Ovary (tissue), 9 donors: ENCODE measurements around the gene SRRM2. TPM values are rescaled to one million over a fixed set of nuclear protein-coding genes. Genes with fewer than 3 reads are reported as not detected.

Source experiments
- DNase-seq, 5 donors: peaks; one replicate each; pipeline ENCODE4 v3.0.0-alpha.2; 2019 to 2020
- H3K27ac ChIP-seq, 2 donors: fragments of 200-600 bp; one replicate each; pipeline versions ENCODE4 v1.5.1 to v1.8.0; 2019 to 2022
- H3K27me3 ChIP-seq: fragments of 200-600 bp; one replicate; pipeline ENCODE4 v1.8.0; 2022
- H3K36me3 ChIP-seq: fragments of 200-600 bp; sonication (generic); one replicate; pipeline ENCODE4 v1.5.1; 2019
- H3K4me1 ChIP-seq: one replicate; pipeline ENCODE4 v1.8.1; 2013; ENCODE audit warnings: mild to moderate bottlenecking, moderate library complexity; ENCODE audit not compliant: insufficient read depth
- H3K4me3 ChIP-seq: fragments of 200-600 bp; sonication (generic); one replicate; pipeline ENCODE4 v1.5.1; 2017
- H3K9me3 ChIP-seq, 2 donors: fragments of 200-600 bp in 1 of 2; sonication (generic) in 1 of 2; one replicate each; pipeline versions ENCODE4 v1.5.1 to v1.8.1; 2013 to 2019; ENCODE audit warnings: mild to moderate bottlenecking in 1 of 2, moderate library complexity in 1 of 2
- CTCF ChIP-seq, 3 donors: fragments of 450-650 bp in 2 of 3; fragments of 200-600 bp in 1 of 3; IDR thresholded peaks; one replicate each; pipeline versions ENCODE4 v1.5.1 to v1.8.0; 2016 to 2022; ENCODE audit warnings: antibody characterized with exemption in 3 of 3, mild to moderate bottlenecking in 1 of 3
- EP300 ChIP-seq: sonication (generic); formaldehyde crosslinking; IDR thresholded peaks from one replicate; pipeline ENCODE4 v1.6.1; 2017; ENCODE audit warnings: antibody characterized with exemption
- POLR2A ChIP-seq: fragments of 450-650 bp; IDR thresholded peaks from one replicate; pipeline ENCODE4 v1.6.1; 2017; ENCODE audit warnings: antibody characterized with exemption, mild to moderate bottlenecking, moderate library complexity
- WGBS, 3 donors: extraction: QIAGEN DNeasy Blood & Tissue Kit in 1 of 3; methylation state at CpG; one replicate each; pipeline versions ENCODE4 v1.1.5 to v1.1.7; 2013 to 2017; 5-methylcytosine and 5-hydroxymethylcytosine counted together
- intact Hi-C, 4 donors: fragments of 100-400 bp; cut with DNase I; formaldehyde crosslinking; loops; one replicate each; pipeline versions ENCODE4 v1.11.0 to v1.15.1; 2022 to 2023
- polyA plus RNA-seq, 2 donors: library from polyadenylated mRNA; stranded (reverse); fragments of 200-250 nt in 1 of 2; fragments of 350-450 nt in 1 of 2; fragmentation: Illumina TruSeq in 1 of 2; extraction: RNeasy Lipid Tissue Mini Kit (QIAGEN cat#74804) in 1 of 2; gene quantifications; one replicate each; pipeline ENCODE4 v1.2.3, GENCODE V29; 2013 to 2014
- total RNA-seq, 7 donors: library from RNA; depleted of rRNA in 2 of 7; stranded (reverse); fragments of >200 nt in 2 of 7; fragmentation: NEBNext Ultra II Directional in 3 of 7; extraction: Animal tissue kit (Norgen Biotek cat#: 25700) in 3 of 7; gene quantifications; one replicate each; pipeline versions ENCODE4 v1.1.0 to v1.2.4, GENCODE V29; 2016 to 2023
- donor health status: DM: no; HTN: no; CAD: no; lungs with moderate emphysema.
- donor health status: DM: no; HTN: no; CAD: no.
- donor health status: Bipolar disorder and iron deficiency.
- donor health status: DM: yes; HTN: yes; CAD: no.
- donor health status: DM: no; HTN: no; CAD: no.
- donor health status: DM: yes; HTN: yes; CAD: no.

SRRM2 gene
- total and polyA plus RNA-seq, 9 donors = 300 to 736 (median 524) TPM

DNA sequence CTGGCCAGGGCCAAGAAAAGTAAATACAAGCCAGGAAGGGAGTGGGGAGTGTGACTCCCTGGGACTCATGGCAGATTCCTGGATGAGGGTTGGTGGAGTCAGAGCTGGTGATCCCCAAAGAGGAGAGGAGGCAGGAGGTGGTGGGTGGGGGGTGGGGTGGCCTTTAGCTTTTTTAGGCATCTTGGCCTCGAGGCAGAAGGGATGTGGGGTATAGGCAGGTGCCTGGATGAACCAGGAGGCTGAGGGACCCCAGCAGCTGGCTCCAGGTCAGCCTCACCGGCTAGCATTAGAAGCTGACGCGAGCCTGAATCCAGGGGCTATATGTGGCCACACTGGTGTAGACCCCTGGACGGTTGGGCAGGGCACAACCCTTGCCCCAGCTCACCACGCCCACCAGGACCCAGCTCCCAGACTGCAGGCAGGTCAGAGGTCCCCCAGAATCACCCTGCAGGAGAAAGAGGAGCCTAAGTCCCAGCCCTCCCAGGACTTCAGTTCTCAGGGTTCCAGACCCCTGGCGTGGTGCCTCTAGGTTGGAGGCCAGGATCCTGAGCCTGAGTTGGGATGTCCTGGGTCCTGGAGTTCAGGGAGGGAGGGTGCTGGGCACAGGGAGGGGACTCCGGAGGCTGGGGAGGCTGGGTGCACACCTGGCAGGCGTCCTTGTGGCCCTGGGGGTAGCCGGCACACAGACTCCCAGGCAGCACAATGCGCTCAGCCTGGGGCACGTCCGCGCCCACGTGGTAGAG is 32.1 kb downstream of the SRRM2 start:
- no peak overlapping the region for H3K27ac ChIP-seq
- peak in 2 of 5 donors; percentile 13 to 14 for DNase-seq
- H3K4me3 ChIP-seq = no peak overlapping the region
- no peak for TF ChIP-seq EP300
- TF ChIP-seq POLR2A = no peak
- no peak for TF ChIP-seq CTCF (IDR thresholded peaks at IDR 0.05)
- H3K36me3 ChIP-seq = no peaks in the 10 kb centered on the region
- no peaks in the 10 kb centered on the region for H3K27me3 ChIP-seq
- no peaks in the 10 kb centered on the region for H3K4me1 ChIP-seq
- intact Hi-C loops = no loop called here
- no peaks in the 10 kb centered on the region for H3K9me3 ChIP-seq
- WGBS, 3 donors = 44 to 45% (median 45%) methylated on average over 14 to 15 of the region's 15 CpGs

- Histone ChIP-seq H3K27ac (no peak overlapping the region), H3K4me3 (no peak overlapping the region), H3K27me3 (no peaks in the 10 kb centered on the region), H3K4me1 (no peaks in the 10 kb centered on the region), H3K9me3 (no peaks in the 10 kb centered on the region), H3K36me3 (no peaks in the 10 kb centered on the region)
- TF ChIP-seq POLR2A (no peak), EP300 (no peak), CTCF (IDR thresholded peaks at IDR 0.05) (no peak)
- DNase-seq = peak in 2 of 5 donors; percentile 17 to 26
- intact Hi-C loops = no loop called here
- 11 to 12% (median 11%) methylated on average over 51 to 79 of the region's 79 CpGs for WGBS, 3 donors
Observed at GRCh38 chr16:2785101-2785991, 32.9 kb downstream of the SRRM2 start.

- Histone ChIP-seq H3K9me3 (no peaks in the 10 kb centered on the region), H3K27ac (no peak overlapping the region), H3K27me3 (no peaks in the 10 kb centered on the region), H3K36me3 (no peaks in the 10 kb centered on the region), H3K4me3 (no peak overlapping the region), H3K4me1 (no peaks in the 10 kb centered on the region)
- 37 to 41% (median 40%) methylated on average over 15 of the region's 15 CpGs for WGBS, 3 donors
- no peak for TF ChIP-seq CTCF (IDR thresholded peaks at IDR 0.05)
- intact Hi-C loops = no loop called here
- peak in 2 of 5 donors; percentile 8 to 11 for DNase-seq
Observed at GRCh38 chr16:2786061-2786825, 33.8 kb downstream of the SRRM2 start.

- H3K36me3 ChIP-seq = no peaks in the 10 kb centered on the region
- no peak overlapping the region for H3K27ac ChIP-seq
- no peaks in the 10 kb centered on the region for H3K9me3 ChIP-seq
- no peaks in the 10 kb centered on the region for H3K27me3 ChIP-seq
- DNase-seq = no peak
- H3K4me3 ChIP-seq = no peak overlapping the region
- no peak for TF ChIP-seq EP300
- TF ChIP-seq POLR2A = no peak
- TF ChIP-seq CTCF (IDR thresholded peaks at IDR 0.05) = no peak
- H3K4me1 ChIP-seq = no peaks in the 10 kb centered on the region
- WGBS, 3 donors = 35 to 46% (median 35%) methylated on average over 2 to 3 of the region's 3 CpGs
- intact Hi-C loops = no loop called here
Observed at GRCh38 chr16:2786826-2787151, 34.4 kb downstream of the SRRM2 start.
